ENCODE results near the gene EDIL3. TPM values are rescaled to one million over a fixed set of nuclear protein-coding genes. Genes with fewer than 3 reads are reported as not detected.

The EDIL3 gene
- total RNA-seq, 6 donors from 2014 or later, result 14.7 to 40.1 (median 17.7) TPM

GRCh38 chr5:83937837-83938236 is 446.8 kb downstream of the EDIL3 start:
- ATAC-seq (ENCODE audit: low FRiP score in 2 of 2) (no peak), DNase-seq (no peak)
- Histone ChIP-seq H3K9me3 (no peaks in the 10 kb centered on the region), H3K27me3 (no peaks in the 10 kb centered on the region), H3K4me1 (no peaks in the 10 kb centered on the region), H3K27ac (no peak overlapping the region), H3K36me3 (no peaks in the 10 kb centered on the region), H3K4me3 (no peak overlapping the region)
- TF ChIP-seq CTCF (IDR thresholded peaks at IDR 0.05) (no peak), EP300 (IDR thresholded peaks at IDR 0.05) (no peak)
- WGBS, 2 donors, result 44 to 53% methylated on average over 1 of the region's 1 CpG

GRCh38 chr5:83931969-83932368 is 452.7 kb downstream of the EDIL3 start:
- H3K36me3 ChIP-seq, result no peaks in the 10 kb centered on the region
- ATAC-seq (ENCODE audit: low FRiP score in 2 of 2), result no peak
- H3K4me3 ChIP-seq, result no peak overlapping the region
- TF ChIP-seq EP300 (IDR thresholded peaks at IDR 0.05) (no peak), CTCF (IDR thresholded peaks at IDR 0.05) (no peak), POLR2A (IDR thresholded peaks at IDR 0.05) (no peak), POLR2AphosphoS5 (IDR thresholded peaks at IDR 0.05) (no peak)
- H3K9me3 ChIP-seq, result no peaks in the 10 kb centered on the region
- no peak overlapping the region for H3K27ac ChIP-seq
- DNase-seq, result no peak
- no peaks in the 10 kb centered on the region for H3K27me3 ChIP-seq
- no peaks in the 10 kb centered on the region for H3K4me1 ChIP-seq

- H3K4me3 ChIP-seq, result no peak overlapping the region
- no peak for TF ChIP-seq POLR2A (IDR thresholded peaks at IDR 0.05)
- TF ChIP-seq CTCF (IDR thresholded peaks at IDR 0.05), result peak; percentile 24 to 67 (median 47)
- TF ChIP-seq POLR2AphosphoS5 (IDR thresholded peaks at IDR 0.05), result no peak
- no peaks in the 10 kb centered on the region for H3K27me3 ChIP-seq
- peaks cover 0 to 12% (median 0%) of the 10 kb centered on the region in 4 donors for H3K4me1 ChIP-seq
- 42 to 59% methylated on average over 4 of the region's 4 CpGs for WGBS, 2 donors
- ATAC-seq (ENCODE audit: low FRiP score in 2 of 2), result peak in 1 of 2 donors; percentile 70
- DNase-seq, result peak in 1 of 2 donors; percentile 49
- H3K27ac ChIP-seq, result no peak overlapping the region
- no peaks in the 10 kb centered on the region for H3K9me3 ChIP-seq
- H3K36me3 ChIP-seq, result no peaks in the 10 kb centered on the region
These were observed 457.4 kb downstream of the EDIL3 start for GRCh38 chr5:83927140-83927733.

GRCh38 chr5:83925955-83926337 is 458.7 kb downstream of the EDIL3 start:
- 46 to 53% methylated on average over 3 of the region's 3 CpGs for WGBS, 2 donors
- TF ChIP-seq CTCF (IDR thresholded peaks at IDR 0.05) (no peak), EP300 (IDR thresholded peaks at IDR 0.05) (no peak), POLR2A (IDR thresholded peaks at IDR 0.05) (no peak), POLR2AphosphoS5 (IDR thresholded peaks at IDR 0.05) (no peak)
- Histone ChIP-seq H3K4me3 (no peak overlapping the region), H3K27ac (no peak overlapping the region), H3K9me3 (no peaks in the 10 kb centered on the region), H3K36me3 (no peaks in the 10 kb centered on the region), H3K4me1 (peaks cover 0 to 12% (median 0%) of the 10 kb centered on the region in 4 donors), H3K27me3 (no peaks in the 10 kb centered on the region)
- DNase-seq (no peak), ATAC-seq (ENCODE audit: low FRiP score in 2 of 2) (no peak)

GRCh38 chr5:83925321-83925954 is 459.2 kb downstream of the EDIL3 start:
- no peaks in the 10 kb centered on the region for H3K9me3 ChIP-seq
- 61 to 67% methylated on average over 4 of the region's 4 CpGs for WGBS, 2 donors
- H3K27me3 ChIP-seq, result no peaks in the 10 kb centered on the region
- no peak overlapping the region for H3K27ac ChIP-seq
- no peak overlapping the region for H3K4me3 ChIP-seq
- no peak for TF ChIP-seq POLR2AphosphoS5 (IDR thresholded peaks at IDR 0.05)
- TF ChIP-seq CTCF (IDR thresholded peaks at IDR 0.05), result no peak
- TF ChIP-seq POLR2A (IDR thresholded peaks at IDR 0.05), result no peak
- ATAC-seq (ENCODE audit: low FRiP score in 2 of 2), result no peak
- H3K36me3 ChIP-seq, result no peaks in the 10 kb centered on the region
- DNase-seq, result no peak
- H3K4me1 ChIP-seq, result peaks cover 0 to 12% (median 0%) of the 10 kb centered on the region in 4 donors

All from upper lobe of left lung (tissue), 6 donors.